GM18858 (cell line): ENCODE results near the gene SKIL.

Source experiments
- ATAC-seq: cut with Tn5 transposase; IDR thresholded peaks from one replicate; pipeline ENCODE4 v1.9.1; 2021; ENCODE audit not compliant: unreplicated experiment

Gene SKIL

GRCh38 chr3:170386468-170386867, 29.0 kb downstream of the SKIL start:
- ATAC-seq, result no peak

- ATAC-seq, result no peak
These were observed 30.4 kb downstream of the SKIL start for GRCh38 chr3:170387950-170388349.

- ATAC-seq, result no peak
These were observed 33.6 kb downstream of the SKIL start for GRCh38 chr3:170391108-170391507.

- no peak for ATAC-seq
These were observed 40.2 kb downstream of the SKIL start for GRCh38 chr3:170397685-170398084.

GRCh38 chr3:170405101-170405500, 47.6 kb downstream of the SKIL start:
- no peak for ATAC-seq

GRCh38 chr3:170410428-170411029, 53.0 kb downstream of the SKIL start:
- ATAC-seq, result no peak

GRCh38 chr3:170413291-170413690, 55.8 kb downstream of the SKIL start:
- ATAC-seq, result no peak

GRCh38 chr3:170414202-170414663, 56.7 kb downstream of the SKIL start:
- no peak for ATAC-seq

GRCh38 chr3:170417090-170417489, 59.6 kb downstream of the SKIL start:
- no peak for ATAC-seq

- no peak for ATAC-seq
These were observed 61.2 kb downstream of the SKIL start, which contains the start of gene CLDN11 for GRCh38 chr3:170418422-170419398. Gene CLDN11, plus strand, starts transcription at chr3:170418868. Its CDS starts 199 bp downstream, at chr3:170419067.

GRCh38 chr3:170419557-170420087, 62.1 kb downstream of the SKIL start:
- ATAC-seq, result no peak

- ATAC-seq, result no peak
These were observed 62.8 kb downstream of the SKIL start for GRCh38 chr3:170420307-170420821.

GRCh38 chr3:170421111-170421641, 63.7 kb downstream of the SKIL start:
- no peak for ATAC-seq

- no peak for ATAC-seq
These were observed 64.2 kb downstream of the SKIL start for GRCh38 chr3:170421758-170422157.

- no peak for ATAC-seq
These were observed 65.6 kb downstream of the SKIL start for GRCh38 chr3:170423001-170423615.

GRCh38 chr3:170424879-170425278, 67.4 kb downstream of the SKIL start:
- no peak for ATAC-seq

- no peak for ATAC-seq
These were observed 68.2 kb downstream of the SKIL start for GRCh38 chr3:170425491-170426239.

- no peak for ATAC-seq
These were observed 68.8 kb downstream of the SKIL start for GRCh38 chr3:170426240-170426797.

- no peak for ATAC-seq
These were observed 70.6 kb downstream of the SKIL start for GRCh38 chr3:170428095-170428494.

- ATAC-seq, result peak; percentile 62
These were observed 71.5 kb downstream of the SKIL start for GRCh38 chr3:170429050-170429449.
